Right lobe of liver (tissue), 6 donors: ENCODE measurements around the gene NIM1K. TPM values are rescaled to one million over a fixed set of nuclear protein-coding genes. Genes with fewer than 3 reads are reported as not detected.

Experiments used
- ATAC-seq, 4 donors: fragments of 200-7000 bp; cut with Tn5 transposase; one replicate each; pipeline ENCODE4 v1.9.1; 2020; ENCODE audit warnings: mild to moderate bottlenecking in 4 of 4, moderate library complexity in 4 of 4
- DNase-seq, 3 donors: peaks; one replicate each; pipeline ENCODE4 v3.0.0-alpha.2; 2020
- H3K27ac ChIP-seq, 3 donors: fragments of 200-600 bp; one replicate each; pipeline ENCODE4 v1.8.0; 2022
- H3K27me3 ChIP-seq, 2 donors: fragments of 200-600 bp; one replicate each; pipeline ENCODE4 v1.8.0; 2022
- H3K36me3 ChIP-seq, 4 donors: fragments of 200-600 bp; sonication (generic) in 1 of 4; one replicate each; pipeline versions ENCODE4 v1.5.1 to v1.8.0; 2017 to 2022; ENCODE audit warnings: control low read depth in 1 of 4
- H3K4me1 ChIP-seq, 4 donors: fragments of 200-600 bp; sonication (generic) in 1 of 4; one replicate each; pipeline versions ENCODE4 v1.5.1 to v1.8.0; 2017 to 2022; ENCODE audit warnings: control low read depth in 1 of 4
- H3K4me3 ChIP-seq, 3 donors: fragments of 200-600 bp; one replicate each; pipeline ENCODE4 v1.8.0; 2022
- H3K9me3 ChIP-seq, 4 donors: fragments of 200-600 bp; sonication (generic) in 1 of 4; one replicate each; pipeline versions ENCODE4 v1.5.1 to v1.8.0; 2017 to 2022; ENCODE audit warnings: control low read depth in 1 of 4
- POLR2A ChIP-seq: fragments of 450-650 bp; IDR thresholded peaks from one replicate; pipeline ENCODE4 v1.6.1; 2017; ENCODE audit warnings: antibody characterized with exemption, mild to moderate bottlenecking
- WGBS: methylation state at CpG from one replicate; pipeline ENCODE4 v1.1.6; 2018; ENCODE audit warnings: low coverage, low lambda C conversion rate; ENCODE audit not compliant: insufficient coverage; ENCODE audit errors: missing lambda C conversion rate; 5-methylcytosine and 5-hydroxymethylcytosine counted together
- intact Hi-C, 2 donors: fragments of 100-400 bp; cut with DNase I; formaldehyde crosslinking; loops; one replicate each; pipeline versions ENCODE4 v1.11.2 to v1.14.1; 2022
- total RNA-seq, 6 experiments: library from RNA; depleted of rRNA in 2 of 6; stranded (reverse); fragments of >200 nt in 2 of 6; fragmentation: NEBNext Ultra II Directional in 3 of 6; extraction: Animal tissue kit (Norgen Biotek cat#: 25700) in 3 of 6; gene quantifications; one replicate each; pipeline versions ENCODE4 v1.1.0 to v1.2.4, GENCODE V29; 2016 to 2023
- TF ChIP-seq, protein P1 (sequence below), 4 donors: fragments of 200-600 bp in 3 of 4; fragments of 450-650 bp in 1 of 4; IDR thresholded peaks; one replicate each; pipeline versions ENCODE4 v1.5.1 to v1.8.0; 2016 to 2022; ENCODE audit warnings: antibody characterized with exemption in 4 of 4, mild to moderate bottlenecking in 2 of 4
- donor health status: DM: no; HTN: yes; CAD: no.
- donor health status: DM: no; HTN: no; CAD: no.
- donor health status: DM: no; HTN: no; CAD: no.
- donor health status: DM: no; HTN: yes; CAD: no.
- donor health status: DM: no; HTN: yes; CAD: no.

NIM1K gene
- total RNA-seq, 6 experiments from 2014 or later: 0.06 to 0.55 (median 0.12) TPM; not detected in 2

DNA sequence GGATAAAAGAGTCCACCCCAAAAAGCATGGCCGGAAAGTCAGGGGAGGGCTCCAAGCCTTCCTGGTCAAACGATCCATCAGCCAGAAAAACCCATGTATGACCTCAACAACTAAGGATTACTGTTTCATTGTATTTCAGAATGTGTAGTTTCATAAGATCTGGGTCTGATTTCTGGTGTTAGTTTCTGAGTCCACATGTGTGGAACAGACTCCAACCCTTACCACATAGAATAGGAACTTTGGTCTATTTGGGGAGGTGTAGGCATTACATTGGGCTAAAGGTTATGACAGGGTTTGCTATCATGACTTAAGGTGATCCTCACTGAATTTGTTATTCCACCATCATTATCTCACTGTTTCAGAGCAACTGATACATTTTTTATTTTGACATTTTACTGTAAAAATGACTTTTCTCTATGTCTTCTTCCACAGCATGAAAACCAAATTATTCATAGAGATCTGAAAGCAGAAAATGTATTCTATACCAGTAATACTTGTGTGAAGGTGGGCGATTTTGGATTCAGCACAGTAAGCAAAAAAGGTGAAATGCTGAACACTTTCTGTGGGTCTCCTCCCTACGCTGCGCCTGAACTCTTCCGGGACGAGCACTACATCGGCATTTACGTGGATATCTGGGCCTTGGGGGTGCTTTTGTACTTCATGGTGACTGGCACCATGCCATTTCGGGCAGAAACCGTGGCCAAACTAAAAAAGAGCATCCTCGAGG lies 87.7 kb downstream of the NIM1K start:
- 89% methylated on average over 9 of the region's 12 CpGs for WGBS
- Histone ChIP-seq H3K4me1 (peaks cover 0 to 9% (median 3%) of the 10 kb centered on the region in 4 donors), H3K27ac (no peak overlapping the region), H3K36me3 (no peaks in the 10 kb centered on the region), H3K27me3 (no peaks in the 10 kb centered on the region), H3K9me3 (no peaks in the 10 kb centered on the region), H3K4me3 (no peak overlapping the region)
- intact Hi-C loops: no loop called here
- ATAC-seq (peak in 3 of 4 donors; percentile 22 to 60 (median 43)), DNase-seq (no peak)
- TF ChIP-seq POLR2A: no peak
- TF ChIP-seq, protein P1, sequence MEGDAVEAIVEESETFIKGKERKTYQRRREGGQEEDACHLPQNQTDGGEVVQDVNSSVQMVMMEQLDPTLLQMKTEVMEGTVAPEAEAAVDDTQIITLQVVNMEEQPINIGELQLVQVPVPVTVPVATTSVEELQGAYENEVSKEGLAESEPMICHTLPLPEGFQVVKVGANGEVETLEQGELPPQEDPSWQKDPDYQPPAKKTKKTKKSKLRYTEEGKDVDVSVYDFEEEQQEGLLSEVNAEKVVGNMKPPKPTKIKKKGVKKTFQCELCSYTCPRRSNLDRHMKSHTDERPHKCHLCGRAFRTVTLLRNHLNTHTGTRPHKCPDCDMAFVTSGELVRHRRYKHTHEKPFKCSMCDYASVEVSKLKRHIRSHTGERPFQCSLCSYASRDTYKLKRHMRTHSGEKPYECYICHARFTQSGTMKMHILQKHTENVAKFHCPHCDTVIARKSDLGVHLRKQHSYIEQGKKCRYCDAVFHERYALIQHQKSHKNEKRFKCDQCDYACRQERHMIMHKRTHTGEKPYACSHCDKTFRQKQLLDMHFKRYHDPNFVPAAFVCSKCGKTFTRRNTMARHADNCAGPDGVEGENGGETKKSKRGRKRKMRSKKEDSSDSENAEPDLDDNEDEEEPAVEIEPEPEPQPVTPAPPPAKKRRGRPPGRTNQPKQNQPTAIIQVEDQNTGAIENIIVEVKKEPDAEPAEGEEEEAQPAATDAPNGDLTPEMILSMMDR (IDR thresholded peaks at IDR 0.05): no peak

DNA sequence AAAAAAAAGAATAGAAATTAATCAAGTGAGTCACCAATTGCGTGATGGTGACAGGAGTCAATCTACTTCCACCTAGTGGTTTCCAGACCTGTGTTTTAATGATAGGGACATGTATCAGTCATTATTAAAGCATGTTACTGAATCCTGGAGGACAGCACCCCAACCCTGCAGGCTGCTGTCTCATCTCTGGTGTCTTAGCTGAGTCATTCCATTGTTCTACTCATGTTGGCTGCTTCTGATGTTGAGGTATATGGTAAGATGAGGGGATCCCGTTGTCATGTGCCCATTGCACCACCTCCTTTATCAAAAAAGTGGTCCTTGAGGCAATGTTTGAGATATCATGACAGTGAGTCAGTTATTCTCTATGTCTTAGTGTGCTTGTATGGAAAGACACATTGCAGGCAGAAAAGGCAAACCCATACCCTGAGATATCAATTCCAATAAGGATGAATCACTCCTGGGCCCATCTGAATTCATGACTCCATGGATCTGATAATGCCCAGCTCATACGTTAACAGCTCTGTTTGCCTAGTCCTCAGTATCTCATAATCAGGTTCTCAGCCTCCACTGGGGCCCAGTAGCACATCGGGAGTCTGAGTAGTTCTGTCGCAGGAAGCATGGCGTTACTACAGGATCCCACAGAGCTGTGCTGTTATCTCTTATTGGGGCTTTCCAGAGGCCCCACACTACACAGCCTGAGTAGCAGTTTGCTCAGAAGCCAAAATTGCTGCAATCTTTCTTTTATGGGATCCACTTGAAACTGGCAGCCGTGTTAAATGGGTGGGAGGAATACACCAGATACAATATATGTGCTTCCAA lies 90.0 kb downstream of the NIM1K start:
- Histone ChIP-seq H3K4me1 (no peaks in the 10 kb centered on the region), H3K4me3 (no peak overlapping the region), H3K36me3 (peaks cover 0 to 5% (median 2%) of the 10 kb centered on the region in 4 donors), H3K27ac (no peak overlapping the region), H3K27me3 (no peaks in the 10 kb centered on the region), H3K9me3 (no peaks in the 10 kb centered on the region)
- TF ChIP-seq, protein P1 (IDR thresholded peaks at IDR 0.05): no peak
- TF ChIP-seq POLR2A: no peak
- intact Hi-C loops: no loop called here
- ATAC-seq (no peak), DNase-seq (no peak)
- 70% methylated on average over 3 of the region's 7 CpGs for WGBS

DNA sequence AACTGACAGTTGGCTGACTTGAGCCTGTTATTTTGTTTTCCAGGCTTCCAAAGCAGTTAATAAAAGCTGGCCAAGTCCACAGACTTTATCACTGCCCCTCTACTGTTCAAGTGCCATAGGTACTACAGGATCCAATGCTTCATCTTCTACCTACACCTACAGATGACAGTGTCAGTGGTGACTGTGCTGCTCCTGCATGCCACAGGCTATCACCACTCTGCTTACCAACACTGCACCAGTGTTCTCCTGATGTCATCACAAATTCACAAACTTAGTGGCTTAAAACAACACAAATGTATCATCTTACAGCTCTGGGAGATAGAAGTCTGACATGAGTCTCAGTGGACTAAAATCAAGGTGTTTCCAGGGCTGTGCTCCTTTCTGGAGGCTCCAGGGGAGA lies 94.6 kb downstream of the NIM1K start:
- Histone ChIP-seq H3K4me3 (no peak overlapping the region), H3K36me3 (peaks cover 0 to 48% (median 18%) of the 10 kb centered on the region in 4 donors), H3K27ac (no peak overlapping the region), H3K9me3 (no peaks in the 10 kb centered on the region), H3K4me1 (no peaks in the 10 kb centered on the region), H3K27me3 (no peaks in the 10 kb centered on the region)
- ATAC-seq (no peak), DNase-seq (no peak)
- intact Hi-C loops: no loop called here
- no peak for TF ChIP-seq POLR2A
- TF ChIP-seq, protein P1 (IDR thresholded peaks at IDR 0.05): no peak

DNA sequence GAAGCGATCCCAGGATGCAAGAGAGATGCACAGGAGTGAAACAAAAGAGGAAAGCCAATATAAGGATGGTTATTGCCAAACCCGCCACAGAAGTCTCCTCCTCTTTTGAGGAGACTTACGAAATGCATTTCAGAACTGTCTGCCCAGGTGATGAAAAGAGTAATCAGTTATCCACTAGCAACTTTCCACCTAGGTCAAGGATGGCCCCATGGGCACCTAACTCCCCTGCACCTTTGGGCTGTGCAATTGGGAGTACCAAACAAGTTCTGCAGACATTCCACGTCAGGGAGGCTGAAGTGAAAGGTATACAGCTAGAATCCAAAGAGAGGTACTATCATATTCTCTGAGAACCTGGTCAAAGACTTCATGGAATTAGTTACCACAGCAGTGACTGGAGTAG lies 95.5 kb downstream of the NIM1K start:
- WGBS: 89% methylated on average over 3 of the region's 4 CpGs
- intact Hi-C loops: no loop called here
- H3K4me1 ChIP-seq: no peaks in the 10 kb centered on the region
- ATAC-seq (no peak), DNase-seq (no peak)
- H3K27me3 ChIP-seq: no peaks in the 10 kb centered on the region
- TF ChIP-seq, protein P1 (IDR thresholded peaks at IDR 0.05): no peak
- no peak for TF ChIP-seq POLR2A
- peaks cover 0 to 57% (median 23%) of the 10 kb centered on the region in 4 donors for H3K36me3 ChIP-seq
- no peak overlapping the region for H3K27ac ChIP-seq
- H3K4me3 ChIP-seq: no peak overlapping the region
- no peaks in the 10 kb centered on the region for H3K9me3 ChIP-seq
